Esophagus muscularis mucosa (tissue), 4 donors: ENCODE data around the gene FIBIN. TPM values are rescaled to one million over a fixed set of nuclear protein-coding genes. Genes with fewer than 3 reads are reported as not detected.
A peak's percentile ranks its signal among the peaks of the same experiment; 100 is the strongest.
"Not testable (repeated sequence)": the region's sequence is repeated elsewhere in the genome, so short reads cannot be mapped to it uniquely, and the experiment has no call there.

Source experiments
- DNase-seq: peaks from one replicate; pipeline ENCODE4 v3.0.0-alpha.2; 2017; ENCODE audit errors: extremely low spot score
- H3K27ac ChIP-seq, 4 donors: fragments of 200-600 bp; sonication (generic); replicated peaks in 1 of 4; 1 replicate in 3 of 4; 2 replicates in 1 of 4; pipeline ENCODE4 v1.5.1; 2016 to 2019; ENCODE audit warnings: mild to moderate bottlenecking in 1 of 4
- H3K27me3 ChIP-seq, 4 donors: fragments of 200-600 bp; sonication (generic); one replicate each; pipeline versions ENCODE4 v1.5.1 to v1.6.0; 2016 to 2019
- H3K36me3 ChIP-seq, 4 donors: fragments of 200-600 bp; sonication (generic); one replicate each; pipeline ENCODE4 v1.5.1; 2016 to 2019
- H3K4me1 ChIP-seq, 4 donors: fragments of 200-600 bp; sonication (generic); one replicate each; pipeline ENCODE4 v1.5.1; 2016 to 2019
- H3K4me3 ChIP-seq, 4 donors: fragments of 200-600 bp; sonication (generic); 1 replicate in 2 of 4; 2 replicates in 2 of 4; pipeline ENCODE4 v1.5.1; 2016 to 2019; ENCODE audit warnings: mild to moderate bottlenecking in 4 of 4, moderate library complexity in 1 of 4
- H3K9me3 ChIP-seq, 4 donors: fragments of 200-600 bp; sonication (generic); 1 replicate in 3 of 4; 2 replicates in 1 of 4; pipeline ENCODE4 v1.5.1; 2016 to 2019
- CTCF ChIP-seq, 3 experiments: fragments of 200-600 bp in 2 of 3; fragments of 450-650 bp in 1 of 3; sonication (generic) in 2 of 3; IDR thresholded peaks; one replicate each; pipeline ENCODE4 v1.5.1; 2017 to 2019; ENCODE audit warnings: antibody characterized with exemption in 3 of 3, mild to moderate bottlenecking in 2 of 3, moderate library complexity in 1 of 3
- EP300 ChIP-seq: sonication (generic); formaldehyde crosslinking; IDR thresholded peaks from one replicate; pipeline ENCODE4 v1.6.1; 2017; ENCODE audit warnings: antibody characterized with exemption
- POLR2A ChIP-seq: fragments of 450-650 bp; IDR thresholded peaks from one replicate; pipeline ENCODE4 v1.6.1; 2017; ENCODE audit warnings: antibody characterized with exemption, moderate library complexity, mild to moderate bottlenecking, low read depth
- POLR2AphosphoS5 ChIP-seq, 2 donors: sonication (generic); formaldehyde crosslinking; IDR thresholded peaks; one replicate each; pipeline ENCODE4 v1.6.1; 2017; ENCODE audit warnings: antibody characterized with exemption in 2 of 2
- WGBS: methylation state at CpG from one replicate; pipeline ENCODE4 v1.1.5; 2018; 5-methylcytosine and 5-hydroxymethylcytosine counted together
- intact Hi-C: fragments of 100-400 bp; cut with DNase I; formaldehyde crosslinking; loops from one replicate; pipeline ENCODE4 v1.15.1; 2023
- total RNA-seq, 4 donors: library from RNA; depleted of rRNA; stranded (reverse); fragments of >200 nt; gene quantifications; one replicate each; pipeline versions ENCODE4 v1.1.0 to v1.2.1, GENCODE V29; 2016

FIBIN gene
- total RNA-seq, 4 donors from 2014 or later = 76.4 to 151 (median 101) TPM

- H3K36me3 ChIP-seq = no peaks in the 10 kb centered on the region
- peak overlapping the region; percentile 66 to 88 (median 71) for H3K4me3 ChIP-seq
- no peaks in the 10 kb centered on the region for H3K27me3 ChIP-seq
- no peak for TF ChIP-seq CTCF (IDR thresholded peaks at IDR 0.05)
- TF ChIP-seq POLR2AphosphoS5 (IDR thresholded peaks at IDR 0.05) = no peak
- no peak for TF ChIP-seq POLR2A
- TF ChIP-seq EP300 = no peak
- no peaks in the 10 kb centered on the region for H3K9me3 ChIP-seq
- WGBS = 48% methylated on average over 2 of the region's 2 CpGs
- H3K27ac ChIP-seq = peak overlapping the region; percentile 27 to 90 (median 84)
- peaks cover 0 to 50% (median 35%) of the 10 kb centered on the region in 4 donors for H3K4me1 ChIP-seq
- intact Hi-C loops = no loop called here
- DNase-seq = no peak
Observed at GRCh38 chr11:26997378-26997777, 3.5 kb downstream of the FIBIN start.

GRCh38 chr11:27001136-27001730 is 7.3 kb downstream of the FIBIN start:
- H3K36me3 ChIP-seq, DNase-seq, H3K4me3 ChIP-seq, intact Hi-C loops, H3K9me3 ChIP-seq, H3K27me3 ChIP-seq: not testable (repeated sequence)
- H3K27ac ChIP-seq = peak overlapping the region; percentile 22 to 55 (median 30)
- H3K4me1 ChIP-seq = peaks cover 0 to 28% (median 17%) of the 10 kb centered on the region in 4 donors
- 47% methylated on average over 4 of the region's 4 CpGs for WGBS

GRCh38 chr11:27002431-27002830 is 8.5 kb downstream of the FIBIN start:
- H3K36me3 ChIP-seq = no peaks in the 10 kb centered on the region
- H3K9me3 ChIP-seq = no peaks in the 10 kb centered on the region
- no peak for DNase-seq
- H3K27me3 ChIP-seq = no peaks in the 10 kb centered on the region
- TF ChIP-seq POLR2AphosphoS5 (IDR thresholded peaks at IDR 0.05) = no peak
- TF ChIP-seq EP300 = no peak
- TF ChIP-seq POLR2A = no peak
- TF ChIP-seq CTCF (IDR thresholded peaks at IDR 0.05) = no peak
- peaks cover 0 to 16% (median 10%) of the 10 kb centered on the region in 4 donors for H3K4me1 ChIP-seq
- no peak overlapping the region for H3K27ac ChIP-seq
- intact Hi-C loops = no loop called here
- H3K4me3 ChIP-seq = no peak overlapping the region
- WGBS = 79% methylated on average over 3 of the region's 3 CpGs

GRCh38 chr11:27002838-27003237 is 8.9 kb downstream of the FIBIN start:
- intact Hi-C loops = no loop called here
- Histone ChIP-seq H3K4me3 (no peak overlapping the region), H3K27me3 (no peaks in the 10 kb centered on the region), H3K9me3 (no peaks in the 10 kb centered on the region), H3K36me3 (no peaks in the 10 kb centered on the region), H3K27ac (no peak overlapping the region), H3K4me1 (peaks cover 0 to 12% (median 9%) of the 10 kb centered on the region in 4 donors)
- no peak for DNase-seq
- no peak for TF ChIP-seq EP300
- no peak for TF ChIP-seq POLR2A
- 57% methylated on average over 4 of the region's 4 CpGs for WGBS

- no peak for TF ChIP-seq CTCF (IDR thresholded peaks at IDR 0.05)
- intact Hi-C loops = no loop called here
- Histone ChIP-seq H3K4me1 (peaks cover 0 to 10% (median 7%) of the 10 kb centered on the region in 4 donors), H3K27ac (no peak overlapping the region), H3K36me3 (no peaks in the 10 kb centered on the region), H3K27me3 (no peaks in the 10 kb centered on the region), H3K4me3 (no peak overlapping the region), H3K9me3 (no peaks in the 10 kb centered on the region)
- WGBS = 96% methylated on average over 2 of the region's 2 CpGs
- DNase-seq = no peak
Observed at GRCh38 chr11:27004103-27004502, 10.2 kb downstream of the FIBIN start.

GRCh38 chr11:27008811-27009535 is 15.1 kb downstream of the FIBIN start:
- Histone ChIP-seq H3K27ac (no peak overlapping the region), H3K4me3 (no peak overlapping the region), H3K4me1 (peaks cover 0 to 28% (median 25%) of the 10 kb centered on the region in 4 donors), H3K36me3 (no peaks in the 10 kb centered on the region), H3K9me3 (no peaks in the 10 kb centered on the region), H3K27me3 (no peaks in the 10 kb centered on the region)
- intact Hi-C loops = no loop called here
- DNase-seq = no peak
- TF ChIP-seq EP300 = no peak
- TF ChIP-seq POLR2AphosphoS5 (IDR thresholded peaks at IDR 0.05) = no peak
- TF ChIP-seq POLR2A = no peak
- TF ChIP-seq CTCF (IDR thresholded peaks at IDR 0.05) = no peak
